IMR-90 (cell line): ENCODE data around the gene FNDC10. TPM values are rescaled to one million over a fixed set of nuclear protein-coding genes. Genes with fewer than 3 reads are reported as not detected.
A peak's percentile ranks its signal among the peaks of the same experiment; 100 is the strongest.

Source experiments
- ATAC-seq: fragments of 200-7000 bp; cut with Tn5 transposase; 2 replicates; pipeline ENCODE4 v1.9.1; 2020; ENCODE audit warnings: low read depth, mild to moderate bottlenecking, moderate library complexity
- BruUV-seq: library from RNA; stranded (reverse); fragments of 400-500 nt; replicated peaks from 2 replicates; lab custom pipeline; 2021; lab: Mats Ljungman, UMichigan
- CTCF ChIA-PET: fragments of 300-600 bp; formaldehyde crosslinking; extraction: SDS; loops from one replicate; lab custom pipeline; 2021; ENCODE audit warnings: antibody characterized with exemption; lab: Yijun Ruan, JAX
- POLR2A ChIA-PET: fragments of 300-600 bp; sonication (Branson Sonifier 250); formaldehyde crosslinking; loops from one replicate; lab custom pipeline; 2022; ENCODE audit warnings: antibody characterized with exemption; ENCODE audit not compliant: unreplicated experiment; lab: Charles Lee
- DNase-seq: peaks from one replicate; pipeline ENCODE4 v3.0.0; 2013
- H2AFZ ChIP-seq: replicated peaks from 2 replicates; pipeline ENCODE3; 2013; ENCODE audit warnings: low read length, mild to moderate bottlenecking; ENCODE audit not compliant: poor library complexity
- H2AK5ac ChIP-seq: 2 replicates; pipeline ENCODE4 v1.6.1; 2013; ENCODE audit warnings: low read depth, low read length, inconsistent platforms
- H2AK9ac ChIP-seq: replicated peaks from 2 replicates; pipeline ENCODE3; 2013; ENCODE audit warnings: mild to moderate bottlenecking, low read depth, low read length, moderate library complexity; ENCODE audit not compliant: poor library complexity
- H2BK120ac ChIP-seq: 2 replicates; pipeline ENCODE4 v1.6.1; 2013; ENCODE audit warnings: low read depth, low read length, inconsistent platforms
- H2BK15ac ChIP-seq: 3 replicates; pipeline ENCODE4 v1.6.1; 2013; ENCODE audit warnings: low read depth, low read length, inconsistent platforms
- H2BK20ac ChIP-seq: 2 replicates; pipeline ENCODE4 v1.6.1; 2013; ENCODE audit warnings: low read depth, mild to moderate bottlenecking, inconsistent platforms, low read length, moderate library complexity
- H2BK5ac ChIP-seq: 2 replicates; pipeline ENCODE4 v1.6.1; 2013; ENCODE audit warnings: mild to moderate bottlenecking, low read depth, low read length, inconsistent platforms; ENCODE audit not compliant: poor library complexity, severe bottlenecking
- H3K14ac ChIP-seq: replicated peaks from 2 replicates; pipeline ENCODE4 v1.6.1; 2013; ENCODE audit warnings: low read depth, low read length, inconsistent platforms
- H3K18ac ChIP-seq: 2 replicates; pipeline ENCODE4 v1.6.1; 2013; ENCODE audit warnings: low read depth, low read length, control low read depth
- H3K23ac ChIP-seq: 2 replicates; pipeline ENCODE4 v1.6.1; 2013; ENCODE audit warnings: low read depth, low read length, inconsistent platforms
- H3K27ac ChIP-seq: 2 replicates; pipeline ENCODE4 v1.5.1; 2013; ENCODE audit warnings: mild to moderate bottlenecking, control low read depth, low read length; ENCODE audit not compliant: insufficient read depth
- H3K27me3 ChIP-seq: 2 replicates; pipeline ENCODE4 v1.6.1; 2013; ENCODE audit warnings: low read length; ENCODE audit not compliant: control insufficient read depth, insufficient read depth
- H3K36me3 ChIP-seq: 2 replicates; pipeline ENCODE4 v1.6.1; 2013; ENCODE audit warnings: low read length, mixed read lengths; ENCODE audit not compliant: control insufficient read depth, insufficient read depth
- H3K4ac ChIP-seq: 2 replicates; pipeline ENCODE4 v1.6.1; 2013; ENCODE audit warnings: low read depth, low read length, inconsistent platforms
- H3K4me1 ChIP-seq: 2 replicates; pipeline ENCODE4 v1.6.1; 2013; ENCODE audit warnings: low read length, mixed read lengths; ENCODE audit not compliant: control insufficient read depth, insufficient read depth
- H3K4me2 ChIP-seq: 2 replicates; pipeline ENCODE4 v1.6.1; 2013; ENCODE audit warnings: low read depth, mild to moderate bottlenecking, control low read depth, low read length, moderate library complexity
- H3K4me3 ChIP-seq: 2 replicates; pipeline ENCODE4 v1.5.1; 2013; ENCODE audit warnings: low read depth, mild to moderate bottlenecking, control low read depth, low read length, moderate library complexity; ENCODE audit not compliant: insufficient read depth
- H3K56ac ChIP-seq: 2 replicates; pipeline ENCODE4 v1.6.1; 2013; ENCODE audit warnings: low read length, inconsistent platforms; ENCODE audit not compliant: insufficient read depth; ENCODE audit errors: extremely low read depth
- H3K79me1 ChIP-seq, 2 experiments: 2 replicates each; pipeline ENCODE4 v1.6.1; 2013; ENCODE audit warnings: low read length in 2 of 2, inconsistent platforms in 1 of 2, low read depth in 1 of 2
- H3K9ac ChIP-seq: 2 replicates; pipeline ENCODE4 v1.6.1; 2013; ENCODE audit warnings: low read depth, low read length, control low read depth
- H3K9me1 ChIP-seq: 2 replicates; pipeline ENCODE4 v1.6.1; 2013; ENCODE audit warnings: low read length, inconsistent platforms; ENCODE audit not compliant: insufficient read depth
- H3K9me3 ChIP-seq: 2 replicates; pipeline ENCODE4 v1.6.1; 2013; ENCODE audit warnings: low read length; ENCODE audit not compliant: control insufficient read depth, insufficient read depth
- H4K20me1 ChIP-seq: 2 replicates; pipeline ENCODE4 v1.6.1; 2013; ENCODE audit warnings: low read length, inconsistent platforms; ENCODE audit not compliant: insufficient read depth
- H4K5ac ChIP-seq: 2 replicates; pipeline ENCODE4 v1.6.1; 2013; ENCODE audit warnings: mild to moderate bottlenecking, low read depth, low read length, control low read depth
- H4K8ac ChIP-seq, 2 experiments: 2 replicates each; pipeline ENCODE4 v1.6.1; 2013; ENCODE audit warnings: low read depth in 2 of 2, low read length in 2 of 2, control low read depth in 1 of 2, inconsistent platforms in 1 of 2
- H4K91ac ChIP-seq: 2 replicates; pipeline ENCODE4 v1.6.1; 2013; ENCODE audit warnings: low read depth, low read length, inconsistent platforms; ENCODE audit not compliant: insufficient read depth
- CEBPB ChIP-seq: IDR thresholded peaks from 2 replicates; pipeline ENCODE4 v1.6.1; 2012; ENCODE audit warnings: low read depth, low read length, improper control_type of control experiment
- MAFK ChIP-seq: IDR thresholded peaks from 2 replicates; pipeline ENCODE4 v1.6.1; 2012; ENCODE audit warnings: low read depth, low read length, improper control_type of control experiment
- WGBS, 2 experiments: methylation state at CpG; one replicate each; pipeline versions ENCODE4 v1.1.5 to v1.1.7; 2013; ENCODE audit warnings: missing lambda C conversion rate in 2 of 2; ENCODE audit not compliant: insufficient read length in 1 of 2; ENCODE audit errors: extremely low coverage in 2 of 2; 5-methylcytosine and 5-hydroxymethylcytosine counted together
- dilution Hi-C: fragments of 300-500 bp; cut with HindIII; formaldehyde crosslinking; loops from one replicate; pipeline ENCODE4 v1.14.3; 2018; ENCODE audit warnings: low sequenced_read_pairs; ENCODE audit not compliant: unreplicated experiment
- in situ Hi-C: fragments of 300-500 bp; cut with MboI; formaldehyde crosslinking; loops from 3 replicates; pipeline ENCODE4 v1.14.3; 2019; ENCODE audit warnings: low sequenced_read_pairs, inconsistent platforms, mixed read lengths
- intact Hi-C: fragments of 100-400 bp; cut with micrococcal nuclease; formaldehyde crosslinking; loops from 2 replicates; pipeline ENCODE4 v1.10.0; 2022
- polyA plus RNA-seq, 3 experiments: library from polyadenylated mRNA; depleted of rRNA; stranded (reverse); fragments of >200 nt; gene quantifications; 2 replicates each; pipeline ENCODE4 v1.2.3, GENCODE V29; 2012; ENCODE audit warnings: low replicate concordance in 1 of 3
- total RNA-seq: library from RNA; depleted of rRNA; stranded (reverse); fragments of >200 nt; gene quantifications from 2 replicates; pipeline ENCODE4 v1.2.3, GENCODE V29; 2012

Gene FNDC10
- total and polyA plus RNA-seq, 2 of the 4 experiments (the other 2 are of a cell fraction): 0.36 to 5.8 TPM

DNA sequence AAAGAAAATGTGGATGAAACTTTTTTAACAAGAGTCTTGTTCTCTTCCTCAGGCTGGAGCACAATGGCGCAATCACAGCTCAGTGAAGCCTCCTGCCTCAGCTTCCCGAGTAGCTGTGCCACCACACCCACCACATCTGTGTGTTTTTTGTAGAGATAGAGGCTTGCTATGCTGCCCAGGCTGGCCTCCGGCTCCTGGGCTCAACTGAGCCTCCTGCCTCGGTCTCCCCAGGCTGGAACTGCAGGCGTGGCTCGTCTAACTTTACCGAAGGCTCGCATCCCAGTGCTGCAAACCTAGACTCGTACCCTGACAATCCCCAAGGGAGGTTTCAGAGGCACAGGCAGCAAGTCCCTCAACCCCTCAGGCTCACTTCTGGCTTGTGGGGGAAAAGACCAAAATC lies 39.8 kb downstream of the FNDC10 start:
- Histone ChIP-seq H3K18ac (no peak overlapping the region), H2BK5ac (no peak overlapping the region), H3K9ac (no peak overlapping the region), H3K4me3 (no peak overlapping the region), H3K27ac (no peak overlapping the region), H3K23ac (no peak overlapping the region), H4K91ac (no peak overlapping the region), H3K56ac (no peak overlapping the region; the same call in 1 of the 2 replicates), H3K9me3 (no peaks in the 10 kb centered on the region), H4K8ac (no peak overlapping the region), H2BK15ac (no peak overlapping the region), H3K79me1 (peaks cover 18 to 69% of the 10 kb centered on the region in 2 experiments), H4K20me1 (peaks cover 47% of the 10 kb centered on the region), H2BK120ac (no peak overlapping the region), H2AK5ac (no peak overlapping the region), H3K9me1 (peaks cover 10% of the 10 kb centered on the region), H2AFZ (no peak overlapping the region), H3K4ac (no peak overlapping the region), H4K5ac (no peak overlapping the region), H3K4me2 (no peak overlapping the region), H3K14ac (no peak overlapping the region), H3K27me3 (no peaks in the 10 kb centered on the region), H3K36me3 (peaks cover 49% of the 10 kb centered on the region), H3K4me1 (no peaks in the 10 kb centered on the region; the same call in 1 of the 2 replicates), H2BK20ac (no peak overlapping the region), H2AK9ac (no peak overlapping the region)
- in situ Hi-C loops (no loop called here), dilution Hi-C loops (no loop called here), intact Hi-C loops (no loop called here)
- 96% methylated on average over 5 of the region's 9 CpGs; no CpG with 5 or more reads in 1 of the 2 experiments for WGBS, 2 experiments
- DNase-seq (no peak), ATAC-seq (no peak)
- POLR2A ChIA-PET: no interaction called here
- BruUV-seq: no TSS peak
- CTCF ChIA-PET: interaction anchor here (0.6 kb wide), 1 partner anchor 345 kb away, joined by 3 read pairs; no protein-coding TSS in a partner anchor
- no peak for TF ChIP-seq MAFK
- TF ChIP-seq CEBPB: 0 out of 2 replicates have a peak, but pooled peaks have one; percentile 19
